HEK293 (cell line): ENCODE data around the gene CIPC.

Source experiments
- CTCF ChIP-seq: fragments of 450-650 bp; formaldehyde crosslinking; IDR thresholded peaks from 2 replicates; pipeline ENCODE4 v1.5.1; 2016; ENCODE audit warnings: missing biosample characterization, missing genetic modification characterization
- ZBTB21 ChIP-seq: fragments of 450-650 bp; formaldehyde crosslinking; IDR thresholded peaks from 2 replicates; pipeline ENCODE4 v1.5.1; 2017; ENCODE audit warnings: missing biosample characterization, missing genetic modification characterization
- ZBTB6 ChIP-seq: fragments of 450-650 bp; formaldehyde crosslinking; IDR thresholded peaks from 2 replicates; pipeline ENCODE4 v1.5.1; 2017; ENCODE audit warnings: missing biosample characterization, missing genetic modification characterization
- ZNF24 ChIP-seq: fragments of 450-650 bp; formaldehyde crosslinking; IDR thresholded peaks from 2 replicates; pipeline ENCODE4 v1.5.1; 2016; ENCODE audit warnings: missing biosample characterization, missing genetic modification characterization
- ZNF311 ChIP-seq: fragments of 450-650 bp; formaldehyde crosslinking; IDR thresholded peaks from 2 replicates; pipeline ENCODE4 v1.5.1; 2017; ENCODE audit warnings: missing biosample characterization, missing genetic modification characterization, borderline replicate concordance
- ZNF350 ChIP-seq: fragments of 450-650 bp; formaldehyde crosslinking; IDR thresholded peaks from 2 replicates; pipeline ENCODE4 v1.5.0; 2017; ENCODE audit warnings: missing biosample characterization, mild to moderate bottlenecking, missing genetic modification characterization
- ZNF501 ChIP-seq: fragments of 450-650 bp; formaldehyde crosslinking; IDR thresholded peaks from 2 replicates; pipeline ENCODE4 v1.5.1; 2016; ENCODE audit warnings: missing biosample characterization, missing genetic modification characterization
- ZNF664 ChIP-seq: fragments of 450-650 bp; formaldehyde crosslinking; IDR thresholded peaks from 2 replicates; pipeline ENCODE4 v1.5.1; 2016; ENCODE audit warnings: missing biosample characterization, missing genetic modification characterization
- ZNF768 ChIP-seq: fragments of 450-650 bp; formaldehyde crosslinking; IDR thresholded peaks from 2 replicates; pipeline ENCODE4 v1.5.1; 2018; ENCODE audit warnings: missing biosample characterization, mild to moderate bottlenecking, missing genetic modification characterization
- TF ChIP-seq, protein P1 (sequence below): fragments of 450-650 bp; IDR thresholded peaks from 2 replicates; pipeline ENCODE4 v1.5.1; 2018; ENCODE audit warnings: missing biosample characterization, missing genetic modification characterization

- TF ChIP-seq CTCF (tag by site-specific recombination): no peak
- TF ChIP-seq ZNF768 (tag by site-specific recombination): no peak
- no peak for TF ChIP-seq ZNF664 (tag by site-specific recombination)
- TF ChIP-seq ZBTB21 (tag by site-specific recombination): no peak
- no peak for TF ChIP-seq ZNF24 (tag by site-specific recombination)
- TF ChIP-seq ZNF311 (tag by site-specific recombination): no peak
- TF ChIP-seq, protein P1, sequence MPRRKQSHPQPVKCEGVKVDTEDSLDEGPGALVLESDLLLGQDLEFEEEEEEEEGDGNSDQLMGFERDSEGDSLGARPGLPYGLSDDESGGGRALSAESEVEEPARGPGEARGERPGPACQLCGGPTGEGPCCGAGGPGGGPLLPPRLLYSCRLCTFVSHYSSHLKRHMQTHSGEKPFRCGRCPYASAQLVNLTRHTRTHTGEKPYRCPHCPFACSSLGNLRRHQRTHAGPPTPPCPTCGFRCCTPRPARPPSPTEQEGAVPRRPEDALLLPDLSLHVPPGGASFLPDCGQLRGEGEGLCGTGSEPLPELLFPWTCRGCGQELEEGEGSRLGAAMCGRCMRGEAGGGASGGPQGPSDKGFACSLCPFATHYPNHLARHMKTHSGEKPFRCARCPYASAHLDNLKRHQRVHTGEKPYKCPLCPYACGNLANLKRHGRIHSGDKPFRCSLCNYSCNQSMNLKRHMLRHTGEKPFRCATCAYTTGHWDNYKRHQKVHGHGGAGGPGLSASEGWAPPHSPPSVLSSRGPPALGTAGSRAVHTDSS (tag by site-specific recombination): no peak
- TF ChIP-seq ZNF350: no peak
- TF ChIP-seq ZBTB6: no peak
- TF ChIP-seq ZNF501 (tag by site-specific recombination): no peak
Measured at GRCh38 chr14:77104393-77104792, 6.3 kb downstream of the CIPC start.
